ENCODE measurements around the gene ALOX15. TPM values are rescaled to one million over a fixed set of nuclear protein-coding genes. Genes with fewer than 3 reads are reported as not detected.
"Not testable (repeated sequence)": the region's sequence is repeated elsewhere in the genome, so short reads cannot be mapped to it uniquely, and the experiment has no call there.

Gene ALOX15, protein sequence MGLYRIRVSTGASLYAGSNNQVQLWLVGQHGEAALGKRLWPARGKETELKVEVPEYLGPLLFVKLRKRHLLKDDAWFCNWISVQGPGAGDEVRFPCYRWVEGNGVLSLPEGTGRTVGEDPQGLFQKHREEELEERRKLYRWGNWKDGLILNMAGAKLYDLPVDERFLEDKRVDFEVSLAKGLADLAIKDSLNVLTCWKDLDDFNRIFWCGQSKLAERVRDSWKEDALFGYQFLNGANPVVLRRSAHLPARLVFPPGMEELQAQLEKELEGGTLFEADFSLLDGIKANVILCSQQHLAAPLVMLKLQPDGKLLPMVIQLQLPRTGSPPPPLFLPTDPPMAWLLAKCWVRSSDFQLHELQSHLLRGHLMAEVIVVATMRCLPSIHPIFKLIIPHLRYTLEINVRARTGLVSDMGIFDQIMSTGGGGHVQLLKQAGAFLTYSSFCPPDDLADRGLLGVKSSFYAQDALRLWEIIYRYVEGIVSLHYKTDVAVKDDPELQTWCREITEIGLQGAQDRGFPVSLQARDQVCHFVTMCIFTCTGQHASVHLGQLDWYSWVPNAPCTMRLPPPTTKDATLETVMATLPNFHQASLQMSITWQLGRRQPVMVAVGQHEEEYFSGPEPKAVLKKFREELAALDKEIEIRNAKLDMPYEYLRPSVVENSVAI
- under 1 TPM; 0.12 to 0.36 TPM for total RNA-seq
- long read RNA-seq: 0 reads

- DNase-seq (no peak), ATAC-seq (no peak)
- intact Hi-C loops (cut with DNase I, micrococcal nuclease): no loop called here
These were observed at the start of gene ALOX15 for GRCh38 chr17:4641297-4642195. TSS of gene ALOX15 (minus strand) at chr17:4641678. CDS start at chr17:4641651, 27 bp downstream.

GRCh38 chr17:4690745-4691144 lies 49.3 kb upstream of the ALOX15 start:
- no peak for DNase-seq
- ATAC-seq: peak; percentile 62
- intact Hi-C loops (cut with DNase I, micrococcal nuclease): no loop called here

- ATAC-seq; DNase-seq; intact Hi-C loops (cut with DNase I, micrococcal nuclease): not testable (repeated sequence)
These were observed 48.4 kb upstream of the ALOX15 start for GRCh38 chr17:4689872-4690271.

DNA sequence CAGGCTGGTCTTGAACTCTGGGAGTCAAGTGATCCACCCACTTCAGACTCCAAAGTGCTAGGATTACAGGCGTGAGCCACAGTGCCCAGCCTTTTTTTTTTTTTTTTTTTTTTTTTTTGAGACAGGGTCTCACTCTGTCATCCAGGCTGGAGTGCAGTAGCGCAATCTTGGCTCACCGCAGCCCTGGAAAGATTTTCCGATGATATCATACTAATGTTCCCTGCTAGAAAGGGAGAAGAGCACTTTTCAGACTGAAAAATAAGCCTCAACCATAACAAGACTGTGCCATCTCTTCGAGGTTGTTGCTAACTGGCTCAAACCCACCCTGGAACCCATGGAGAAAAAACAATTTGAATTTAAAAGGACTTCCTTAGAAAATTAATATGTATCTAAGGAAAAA lies 42.3 kb upstream of the ALOX15 start:
- DNase-seq; intact Hi-C loops (cut with DNase I, micrococcal nuclease); ATAC-seq: not testable (repeated sequence)

GRCh38 chr17:4679658-4680057 lies 38.2 kb upstream of the ALOX15 start:
- intact Hi-C loops (cut with DNase I, micrococcal nuclease): no loop called here
- ATAC-seq (no peak), DNase-seq (no peak)

- intact Hi-C loops (cut with DNase I, micrococcal nuclease): no loop called here
- DNase-seq (no peak), ATAC-seq (no peak)
These were observed 37.1 kb upstream of the ALOX15 start for GRCh38 chr17:4678448-4679026.

- intact Hi-C loops (cut with DNase I, micrococcal nuclease): no loop called here
- DNase-seq (no peak), ATAC-seq (no peak)
These were observed 35.3 kb upstream of the ALOX15 start for GRCh38 chr17:4676791-4677190.

- intact Hi-C loops (cut with DNase I, micrococcal nuclease): no loop called here
- DNase-seq (no peak), ATAC-seq (no peak)
These were observed 34.3 kb upstream of the ALOX15 start for GRCh38 chr17:4675791-4676190.

DNA sequence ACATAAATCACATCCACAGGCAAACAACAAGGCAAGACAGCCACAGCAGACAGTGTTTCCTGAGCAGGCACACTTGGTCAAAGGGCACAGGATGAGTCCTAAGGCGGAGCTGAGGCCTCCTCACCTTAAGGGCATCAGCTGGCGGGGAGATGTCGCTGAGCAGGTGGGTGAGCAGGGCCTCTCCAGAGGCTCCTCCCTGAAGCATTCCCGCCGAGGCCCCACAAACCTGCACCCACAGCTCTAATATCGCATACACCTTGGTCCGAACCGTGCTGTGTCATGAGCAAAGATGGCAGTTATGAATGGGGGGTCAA lies 33.2 kb upstream of the ALOX15 start:
- ATAC-seq (no peak), DNase-seq (no peak)
- intact Hi-C loops (cut with DNase I, micrococcal nuclease): no loop called here

- intact Hi-C loops (cut with DNase I, micrococcal nuclease): no loop called here
- DNase-seq (no peak), ATAC-seq (no peak)
These were observed 32.7 kb upstream of the ALOX15 start for GRCh38 chr17:4673986-4674684.

GRCh38 chr17:4673169-4673568 lies 31.7 kb upstream of the ALOX15 start:
- intact Hi-C loops (cut with DNase I, micrococcal nuclease): no loop called here
- ATAC-seq (no peak), DNase-seq (no peak)

DNA sequence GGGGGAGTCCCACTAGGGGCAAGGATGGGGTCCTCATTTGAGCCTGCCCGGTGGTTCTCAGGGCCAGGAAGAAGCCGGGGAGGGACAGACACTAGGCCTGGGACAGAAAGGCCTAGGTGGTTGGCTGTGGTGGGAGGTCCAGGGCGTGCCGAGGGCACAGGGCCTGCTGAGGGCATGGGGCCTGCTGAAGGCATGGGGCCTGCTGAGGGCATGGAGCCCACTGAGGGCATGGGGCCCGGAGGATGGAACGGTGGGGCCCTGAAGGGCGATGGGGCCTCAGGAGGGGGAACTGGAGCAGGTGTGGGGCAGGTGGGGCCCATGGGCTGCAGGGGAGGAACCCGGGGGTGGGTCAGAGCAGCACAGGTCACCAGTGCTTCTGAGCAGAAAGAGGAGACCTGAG lies 31.3 kb upstream of the ALOX15 start:
- ATAC-seq (no peak), DNase-seq (no peak)
- intact Hi-C loops (cut with DNase I, micrococcal nuclease): no loop called here

DNA sequence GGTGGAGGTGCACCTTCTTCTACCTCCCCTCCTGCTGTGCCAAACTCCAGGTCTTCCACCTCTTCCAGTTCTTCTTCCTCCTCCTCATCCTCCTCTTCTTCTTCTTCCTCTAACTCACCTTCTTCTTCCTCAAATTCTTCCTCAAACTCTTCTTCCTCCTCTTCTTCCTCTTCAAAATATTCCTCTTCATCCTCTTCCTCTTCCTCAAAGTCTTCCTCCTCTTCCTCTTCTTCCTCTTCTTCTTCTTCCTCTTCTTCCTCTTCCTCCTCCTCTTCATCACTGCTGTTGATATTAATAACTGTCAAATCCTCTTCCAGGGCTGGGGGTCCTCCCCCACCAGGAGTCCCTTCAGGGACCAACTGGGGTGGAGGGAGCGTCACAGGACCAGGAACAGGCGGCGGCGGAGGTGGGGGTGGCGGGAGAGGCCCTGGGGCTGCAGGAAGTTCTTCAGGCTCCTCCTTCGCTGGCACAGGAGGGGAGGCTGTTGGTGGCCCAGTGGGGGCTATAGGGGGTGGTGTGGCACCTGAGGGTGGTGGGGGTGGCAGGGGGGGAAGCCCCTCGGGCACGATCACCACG lies 30.7 kb upstream of the ALOX15 start:
- ATAC-seq (no peak), DNase-seq (no peak)
- intact Hi-C loops (cut with DNase I, micrococcal nuclease): no loop called here

GRCh38 chr17:4667166-4667565 lies 25.7 kb upstream of the ALOX15 start:
- ATAC-seq (no peak), DNase-seq (no peak)
- intact Hi-C loops (cut with DNase I, micrococcal nuclease): no loop called here

DNA sequence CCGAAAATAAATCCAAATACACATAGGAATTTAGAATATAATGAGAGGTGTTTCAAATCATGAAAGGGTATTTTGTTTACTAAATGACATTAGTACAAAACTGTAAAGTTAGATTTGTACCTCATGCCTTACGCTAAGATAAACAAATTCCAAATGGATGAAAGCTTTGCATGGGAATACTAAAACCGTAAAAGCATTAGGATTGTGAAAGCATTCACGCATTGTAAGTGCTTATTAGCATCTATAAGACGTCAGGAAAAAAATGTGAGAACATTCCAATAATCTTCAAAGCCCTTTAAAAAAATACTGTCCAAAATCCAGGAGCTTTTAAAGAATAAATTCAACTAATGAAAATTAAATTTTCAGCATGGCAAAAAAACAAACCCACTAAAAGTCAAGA lies 24.8 kb upstream of the ALOX15 start:
- ATAC-seq: no peak
- no peak for DNase-seq
- intact Hi-C loops (cut with DNase I, micrococcal nuclease): no loop called here

GRCh38 chr17:4665027-4665426 lies 23.5 kb upstream of the ALOX15 start:
- ATAC-seq: peak; percentile 93
- DNase-seq: peak in 1 of 2 donors; percentile 30
- intact Hi-C loops (cut with DNase I, micrococcal nuclease): no loop called here

DNA sequence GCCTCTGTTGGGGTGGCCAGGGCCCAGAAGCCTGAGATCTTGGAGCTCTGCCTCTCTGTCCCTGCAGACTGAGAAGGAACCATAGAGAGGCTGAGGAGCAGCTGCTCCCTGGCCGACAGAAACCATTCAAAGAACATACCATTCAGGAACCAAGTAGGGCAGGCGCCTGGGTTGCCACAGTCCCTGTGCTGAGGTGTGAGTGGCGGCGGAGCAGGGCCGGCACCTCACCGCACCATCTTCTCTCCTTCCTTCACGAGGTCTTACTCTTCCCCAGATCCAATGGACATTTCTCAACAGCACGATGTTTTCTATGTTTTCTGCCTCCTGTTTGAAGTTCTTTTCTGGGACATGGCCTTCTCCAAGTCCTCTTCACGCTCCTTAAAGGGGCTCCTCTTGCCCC lies 22.8 kb upstream of the ALOX15 start:
- ATAC-seq (no peak), DNase-seq (no peak)
- intact Hi-C loops (cut with DNase I, micrococcal nuclease): no loop called here

GRCh38 chr17:4663711-4664110 lies 22.2 kb upstream of the ALOX15 start:
- ATAC-seq (no peak), DNase-seq (no peak)
- intact Hi-C loops (cut with DNase I, micrococcal nuclease): no loop called here
